Measurements from ENCODE around the gene UBAP2L. TPM values are rescaled to one million over a fixed set of nuclear protein-coding genes. Genes with fewer than 3 reads are reported as not detected.
"Not testable (repeated sequence)": the region's sequence is repeated elsewhere in the genome, so short reads cannot be mapped to it uniquely, and the experiment has no call there.

UBAP2L gene
- total RNA-seq, 2 experiments from 2014 or later, result 247 to 266 TPM

DNA sequence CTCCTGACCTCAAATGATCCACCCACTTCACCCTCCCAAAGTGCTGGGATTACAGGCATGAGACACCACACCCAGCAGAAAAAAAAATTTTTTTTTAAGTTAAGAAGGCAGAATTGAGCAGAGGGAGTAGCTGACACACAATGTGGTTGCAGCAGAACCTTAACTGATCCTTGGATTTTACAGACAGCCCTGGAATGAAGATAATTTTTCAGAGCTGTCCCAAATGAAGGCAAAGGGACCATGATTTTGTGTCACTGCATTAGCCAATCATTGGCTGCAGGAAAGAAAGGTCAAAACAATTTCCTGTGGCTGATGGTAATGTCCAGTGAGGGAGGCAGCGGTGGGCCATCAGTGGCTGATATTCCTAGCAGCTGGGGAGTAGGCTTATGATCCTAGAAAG is 80.8 kb downstream of the UBAP2L start:
- H3K4me1 Mint-ChIP-seq, result no peaks in the 10 kb centered on the region
- H3K36me3 Mint-ChIP-seq, result no peaks in the 10 kb centered on the region
- no peak for DNase-seq
- peaks cover 1% of the 10 kb centered on the region for H3K9me3 Mint-ChIP-seq
- no peak overlapping the region for H3K27ac Mint-ChIP-seq
- H3K4me3 Mint-ChIP-seq, result no peak overlapping the region
- no peaks in the 10 kb centered on the region for H3K27me3 Mint-ChIP-seq

DNA sequence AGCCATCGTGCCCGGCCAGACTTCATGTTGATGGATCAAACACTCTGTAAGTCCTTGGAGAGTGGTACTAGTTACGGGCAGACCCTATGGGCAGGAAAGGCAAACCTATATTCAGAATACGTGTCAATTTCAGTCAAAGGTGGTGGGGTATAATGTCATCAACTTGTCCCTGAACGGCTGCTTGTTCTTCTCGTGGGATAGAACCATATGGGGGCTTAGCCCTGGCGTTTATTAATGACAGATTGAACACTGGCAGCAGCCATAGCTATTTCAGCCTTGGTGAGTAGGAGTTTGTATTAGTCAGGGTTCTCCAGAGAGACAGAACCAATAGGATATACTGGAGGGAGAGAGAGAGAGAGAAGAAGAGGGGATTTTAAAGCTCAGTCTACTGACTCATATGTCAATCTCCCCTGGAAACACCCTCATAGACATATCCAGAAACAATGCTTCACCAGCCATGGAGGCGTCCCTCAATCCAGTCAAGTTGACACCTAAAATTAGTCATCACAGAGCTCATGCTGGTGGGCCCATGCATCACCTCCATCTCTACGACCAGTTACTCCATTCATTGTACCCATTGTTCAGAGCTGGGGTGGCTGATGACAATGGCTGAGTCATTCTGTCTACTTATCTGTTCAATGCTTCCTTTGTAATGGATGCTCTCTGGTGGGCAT is 84.0 kb downstream of the UBAP2L start:
- H3K9me3 Mint-ChIP-seq, result no peaks in the 10 kb centered on the region
- no peak overlapping the region for H3K4me3 Mint-ChIP-seq
- no peak overlapping the region for H3K27ac Mint-ChIP-seq
- no peaks in the 10 kb centered on the region for H3K36me3 Mint-ChIP-seq
- peak; percentile 34 for DNase-seq
- no peaks in the 10 kb centered on the region for H3K27me3 Mint-ChIP-seq
- H3K4me1 Mint-ChIP-seq, result peaks cover 2% of the 10 kb centered on the region

DNA sequence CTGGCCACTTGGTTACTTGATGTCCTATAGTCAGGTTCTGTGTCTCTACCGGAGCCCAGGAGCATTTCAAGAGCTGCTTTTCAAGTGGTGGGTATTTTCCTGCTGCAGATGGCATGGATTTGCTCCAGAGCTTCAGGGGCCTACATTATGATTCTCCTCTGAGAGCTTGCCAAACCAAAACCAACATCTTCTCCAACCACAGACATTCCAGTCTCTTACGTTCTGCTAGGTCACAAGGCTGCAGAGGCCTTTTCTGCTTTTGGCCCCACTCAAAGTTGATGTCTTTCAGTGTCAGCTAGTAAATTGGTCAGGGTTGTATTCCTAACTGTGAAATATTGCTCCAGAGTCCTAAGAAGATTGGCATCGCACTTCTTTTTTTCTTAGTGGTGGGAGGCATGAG is 85.4 kb downstream of the UBAP2L start:
- Mint-ChIP-seq H3K4me1 (peaks cover 2% of the 10 kb centered on the region), H3K27ac (no peak overlapping the region), H3K9me3 (no peaks in the 10 kb centered on the region), H3K27me3 (no peaks in the 10 kb centered on the region), H3K4me3 (no peak overlapping the region), H3K36me3 (no peaks in the 10 kb centered on the region)
- DNase-seq, result no peak

DNA sequence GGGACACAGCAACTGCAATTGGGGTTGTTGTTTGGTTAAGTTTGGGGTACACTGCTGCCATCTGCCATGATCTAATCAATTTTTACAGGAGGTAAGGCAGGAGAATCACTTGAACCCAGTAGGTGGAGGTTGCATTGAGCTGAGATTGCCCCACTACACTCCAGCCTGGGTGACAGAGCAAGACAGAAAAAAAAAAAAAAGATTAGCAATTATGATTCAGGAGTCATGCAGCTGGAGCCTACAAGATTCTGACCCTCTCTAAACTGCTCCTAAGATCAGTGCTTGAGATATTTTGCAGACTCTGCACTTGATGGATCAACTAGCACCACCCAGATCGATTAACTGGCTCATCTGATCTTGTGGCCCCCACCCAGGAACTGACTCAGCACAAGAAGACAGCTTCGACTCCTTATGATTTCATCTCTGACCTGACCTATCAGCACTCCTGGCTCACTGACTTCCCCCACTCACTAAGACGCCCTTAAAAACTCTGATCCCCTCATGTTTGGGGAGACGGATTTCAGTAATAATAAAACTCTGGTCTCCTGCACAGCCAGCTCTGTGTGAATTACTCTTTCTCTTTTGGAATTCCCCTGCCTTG is 87.0 kb downstream of the UBAP2L start:
- not testable (repeated sequence) for DNase-seq, H3K9me3 Mint-ChIP-seq, H3K27me3 Mint-ChIP-seq, H3K4me3 Mint-ChIP-seq, H3K36me3 Mint-ChIP-seq, H3K4me1 Mint-ChIP-seq, H3K27ac Mint-ChIP-seq

DNA sequence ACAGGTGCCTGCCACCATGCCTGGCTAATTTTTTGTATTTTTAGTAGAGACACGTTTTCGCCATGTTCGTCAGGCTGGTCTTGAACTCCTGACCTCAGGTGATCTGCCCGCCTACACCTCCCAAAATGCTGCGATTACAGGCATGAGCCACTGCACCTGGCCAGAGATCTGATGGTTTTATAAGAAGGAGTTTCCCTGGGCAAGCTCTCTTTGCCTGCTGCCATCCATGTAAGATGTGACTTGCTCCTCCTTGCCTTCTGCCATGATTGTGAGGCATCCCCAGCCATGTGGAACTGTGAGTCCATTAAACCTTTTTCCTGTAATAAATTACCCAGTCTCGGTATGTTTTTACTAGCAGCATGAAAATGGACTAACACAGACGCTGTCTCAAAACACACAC is 88.4 kb downstream of the UBAP2L start:
- H3K27ac Mint-ChIP-seq, DNase-seq, H3K36me3 Mint-ChIP-seq, H3K9me3 Mint-ChIP-seq, H3K27me3 Mint-ChIP-seq, H3K4me3 Mint-ChIP-seq, H3K4me1 Mint-ChIP-seq: not testable (repeated sequence)

DNA sequence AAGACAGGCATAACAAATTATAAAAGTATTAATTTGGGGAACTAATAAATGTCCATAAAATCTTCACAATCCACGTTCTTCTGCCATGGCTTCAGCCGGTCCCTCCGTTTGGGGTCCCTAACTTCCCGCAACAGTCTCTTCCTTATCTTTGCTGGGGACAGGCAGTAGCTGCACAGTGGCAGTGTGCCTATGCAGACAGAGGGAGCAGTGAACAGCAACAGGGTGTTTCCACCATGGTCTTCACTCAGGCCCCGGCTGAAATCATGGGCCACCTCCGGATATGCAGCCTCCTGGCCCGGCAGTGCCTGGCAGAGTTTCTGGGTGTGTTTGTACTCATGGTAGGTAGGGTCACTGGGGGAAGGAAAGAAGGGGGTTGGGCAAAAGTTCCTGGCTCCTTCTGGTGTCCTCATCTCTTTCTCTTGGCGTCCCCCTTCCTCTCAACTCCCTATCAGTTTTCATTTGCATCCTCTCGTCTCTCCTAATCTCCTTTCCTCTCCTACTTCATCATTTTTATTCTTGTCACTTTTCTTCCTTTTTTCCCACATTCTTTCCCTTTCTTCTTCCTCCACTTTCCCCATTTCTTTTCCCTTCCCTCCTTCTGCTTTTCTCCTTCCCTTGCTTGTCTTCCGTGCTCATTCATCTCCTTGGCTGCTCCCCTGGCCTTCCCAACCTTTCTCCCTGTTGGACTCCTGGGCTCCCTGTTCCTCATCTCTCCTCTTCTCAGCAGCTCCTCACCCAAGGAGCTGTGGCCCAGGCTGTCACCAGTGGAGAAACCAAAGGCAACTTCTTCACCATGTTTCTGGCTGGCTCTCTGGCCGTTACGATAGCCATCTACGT is 91.7 kb downstream of the UBAP2L start:
- H3K9me3 Mint-ChIP-seq, H3K4me1 Mint-ChIP-seq, DNase-seq, H3K4me3 Mint-ChIP-seq, H3K36me3 Mint-ChIP-seq, H3K27ac Mint-ChIP-seq, H3K27me3 Mint-ChIP-seq: not testable (repeated sequence)

DNA sequence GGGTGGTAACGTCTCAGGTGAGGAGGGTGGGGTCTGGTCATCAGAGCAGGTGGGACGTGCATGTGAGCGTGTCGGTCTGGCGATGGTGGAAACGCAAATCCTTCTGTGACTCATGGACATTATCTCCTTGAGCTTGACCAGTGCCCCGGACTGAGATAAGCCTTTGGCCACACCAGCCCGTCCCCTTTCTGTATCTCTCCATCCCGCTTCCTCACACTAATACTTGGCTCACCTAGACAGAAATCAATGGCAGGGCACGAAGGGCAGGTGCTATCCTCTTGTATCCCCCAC is 92.3 kb downstream of the UBAP2L start:
- no peak for DNase-seq
- H3K27ac Mint-ChIP-seq, result no peak overlapping the region
- peaks cover 3% of the 10 kb centered on the region for H3K36me3 Mint-ChIP-seq
- peaks cover 5% of the 10 kb centered on the region for H3K9me3 Mint-ChIP-seq
- H3K4me3 Mint-ChIP-seq, result no peak overlapping the region
- H3K27me3 Mint-ChIP-seq, result no peaks in the 10 kb centered on the region
- H3K4me1 Mint-ChIP-seq, result peaks cover 1% of the 10 kb centered on the region

DNA sequence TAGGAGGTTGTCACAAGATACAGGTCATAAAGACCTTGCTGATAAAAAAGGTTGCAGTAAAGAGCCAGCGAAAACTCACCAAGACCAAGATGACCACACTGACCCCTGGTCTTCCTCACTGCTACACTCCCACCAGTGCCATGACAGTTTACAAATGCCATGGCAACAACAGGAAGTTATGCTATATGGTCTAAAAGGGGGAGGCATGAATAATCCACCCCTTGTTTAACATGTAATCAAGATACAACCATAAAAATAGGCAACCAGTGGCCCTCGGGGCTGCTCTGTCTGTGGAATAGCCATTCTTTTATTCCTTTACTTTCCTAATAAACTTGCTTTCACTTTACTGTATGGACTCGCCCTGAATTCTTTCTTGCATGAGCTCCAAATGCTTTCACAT is 93.5 kb downstream of the UBAP2L start:
- not testable (repeated sequence) for H3K4me1 Mint-ChIP-seq, H3K27me3 Mint-ChIP-seq, H3K27ac Mint-ChIP-seq, H3K9me3 Mint-ChIP-seq, DNase-seq, H3K4me3 Mint-ChIP-seq, H3K36me3 Mint-ChIP-seq

DNA sequence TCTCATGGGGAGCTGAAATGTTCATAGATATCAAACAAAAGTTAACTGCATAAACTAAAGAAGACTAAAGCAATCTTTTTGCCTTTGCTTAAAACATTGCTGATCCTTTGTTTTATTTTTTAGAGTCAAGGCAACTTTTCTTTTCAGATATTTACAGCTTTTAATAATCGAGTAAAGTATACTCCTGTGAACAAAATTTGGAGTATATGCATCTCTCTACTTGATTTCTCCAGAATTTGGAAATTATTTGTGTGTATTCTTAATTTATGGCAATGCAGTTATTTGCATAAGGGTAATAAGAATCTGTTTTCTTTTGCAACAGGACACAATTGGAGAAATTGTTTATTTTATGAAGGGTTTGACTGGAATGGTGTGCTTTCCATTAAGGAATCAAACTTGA is 95.9 kb downstream of the UBAP2L start:
- Mint-ChIP-seq H3K4me3 (no peak overlapping the region), H3K9me3 (peaks cover 5% of the 10 kb centered on the region), H3K27ac (no peak overlapping the region), H3K36me3 (peaks cover 3% of the 10 kb centered on the region), H3K27me3 (no peaks in the 10 kb centered on the region), H3K4me1 (no peaks in the 10 kb centered on the region)
- DNase-seq, result no peak

DNA sequence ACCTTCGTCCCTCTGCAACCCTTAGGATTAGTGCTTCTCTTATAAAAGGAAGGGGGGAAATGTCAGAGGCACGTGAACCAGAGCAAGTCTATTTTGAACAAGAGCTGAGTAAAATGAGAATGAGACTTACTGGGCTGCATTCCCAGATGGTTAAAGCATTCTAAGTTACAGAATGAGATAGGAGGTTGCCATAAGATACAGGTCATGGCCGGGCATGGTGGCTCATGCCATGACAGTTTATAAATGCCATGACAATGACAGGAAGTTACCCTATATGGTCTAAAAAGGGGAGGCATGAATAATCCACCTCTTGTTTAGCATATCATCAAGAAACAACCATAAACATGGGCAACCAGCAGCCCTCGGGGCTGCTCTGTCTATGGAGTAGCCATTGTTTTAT is 97.6 kb downstream of the UBAP2L start:
- H3K36me3 Mint-ChIP-seq, result peaks cover 3% of the 10 kb centered on the region
- no peak overlapping the region for H3K4me3 Mint-ChIP-seq
- no peak for DNase-seq
- no peaks in the 10 kb centered on the region for H3K4me1 Mint-ChIP-seq
- H3K27me3 Mint-ChIP-seq, result no peaks in the 10 kb centered on the region
- peaks cover 5% of the 10 kb centered on the region for H3K9me3 Mint-ChIP-seq
- H3K27ac Mint-ChIP-seq, result no peak overlapping the region

Other genes with a start within 250 kb of the UBAP2L start
- 100 to 1,000 TPM; 204 to 214 TPM for gene JTB, start 243.3 kb upstream of the UBAP2L start, total RNA-seq
- gene RAB13, start 234.6 kb upstream of the UBAP2L start, total RNA-seq, result 10 to 100 TPM; 48.7 to 53.5 TPM
- gene RPS27, start 230.2 kb upstream of the UBAP2L start, total RNA-seq, result 1,000 to 10,000 TPM; 1,340 to 1,924 TPM
- under 1 TPM in 1 of 2 experiments, not detected in 1; 0.04 TPM for gene NUP210L, start 65.9 kb upstream of the UBAP2L start, total RNA-seq
- 100 to 1,000 TPM; 725 to 753 TPM for gene TPM3, start 28.9 kb upstream of the UBAP2L start, total RNA-seq
- gene CFAP141, start 14.6 kb upstream of the UBAP2L start, total RNA-seq, result not detected
- gene HAX1, start 51.7 kb downstream of the UBAP2L start, total RNA-seq, result 100 to 1,000 TPM; 167 to 181 TPM
- not detected for gene AQP10, start 100.1 kb downstream of the UBAP2L start, total RNA-seq
- gene ATP8B2, start 104.6 kb downstream of the UBAP2L start, total RNA-seq, result 10 to 100 TPM; 64.9 to 66.4 TPM
- 1 to 10 TPM; 2.3 to 2.4 TPM for gene IL6R, start 184.4 kb downstream of the UBAP2L start, total RNA-seq

All from activated naive CD8-positive, alpha-beta T cell treated with anti-CD3 and anti-CD28 coated beads for 36 hours (primary cell).